Fibroblast of pulmonary artery (primary cell): ENCODE results near the gene MRC2.

Experiments used
- DNase-seq: peaks from one replicate; pipeline ENCODE4 v3.0.0-alpha.2; 2010; ENCODE audit warnings: low read depth
- H3K4me3 ChIP-seq: replicated peaks from 2 replicates; pipeline ENCODE4 v1.5.1; 2011; ENCODE audit warnings: low read depth, mild to moderate bottlenecking, control low read depth, low read length, moderate library complexity
- CTCF ChIP-seq: IDR thresholded peaks from 2 replicates; pipeline ENCODE4 v1.5.1; 2011; ENCODE audit warnings: mild to moderate bottlenecking, control low read depth, low read length, inconsistent platforms; ENCODE audit errors: missing control alignments

The MRC2 gene

GRCh38 chr17:62705156-62705777, 77.8 kb downstream of the MRC2 start:
- no peak for TF ChIP-seq CTCF
- peak; percentile 43 for DNase-seq
- H3K4me3 ChIP-seq = peak overlapping the region; percentile 58

DNA sequence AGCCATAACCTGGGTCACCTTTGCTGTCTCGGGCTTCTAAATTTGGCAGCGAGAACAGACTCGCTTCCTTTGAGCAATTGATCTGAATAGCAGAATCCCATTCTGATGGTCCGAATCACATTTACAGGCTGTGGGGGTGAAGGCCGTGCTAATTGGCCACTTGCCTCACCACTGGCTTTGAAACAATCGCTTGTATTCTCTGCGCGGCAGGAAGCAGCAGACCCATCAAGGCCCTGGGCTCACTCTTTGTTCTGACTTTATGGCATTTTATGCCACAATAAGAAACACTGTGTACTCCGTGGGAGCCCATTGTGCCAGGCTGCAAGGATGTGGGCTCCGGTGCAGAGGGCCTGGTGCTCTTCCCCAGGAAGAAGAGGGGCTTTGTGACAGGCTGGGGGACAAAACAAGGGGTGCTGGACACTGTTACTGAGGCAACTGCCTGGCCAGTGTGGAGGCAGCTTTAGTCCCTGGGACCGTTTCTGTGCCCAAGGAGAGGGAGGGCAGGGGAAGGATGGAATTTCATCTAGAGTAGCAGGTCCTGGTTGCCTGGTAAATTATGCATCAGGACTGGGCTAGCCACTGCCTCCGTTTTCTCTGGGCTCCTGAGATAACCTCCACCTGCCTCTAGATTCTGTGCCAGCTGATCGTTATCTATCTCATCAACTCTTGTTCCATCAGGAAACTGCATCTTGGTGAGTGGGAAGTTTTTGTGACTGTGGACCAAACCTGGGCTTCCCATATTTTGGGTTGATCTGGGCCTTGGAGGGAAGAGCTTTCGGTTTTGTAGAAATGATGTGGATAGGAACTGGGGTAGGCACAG, 78.5 kb downstream of the MRC2 start:
- no peak for TF ChIP-seq CTCF
- H3K4me3 ChIP-seq = peak overlapping the region; percentile 58
- peak; percentile 41 for DNase-seq

DNA sequence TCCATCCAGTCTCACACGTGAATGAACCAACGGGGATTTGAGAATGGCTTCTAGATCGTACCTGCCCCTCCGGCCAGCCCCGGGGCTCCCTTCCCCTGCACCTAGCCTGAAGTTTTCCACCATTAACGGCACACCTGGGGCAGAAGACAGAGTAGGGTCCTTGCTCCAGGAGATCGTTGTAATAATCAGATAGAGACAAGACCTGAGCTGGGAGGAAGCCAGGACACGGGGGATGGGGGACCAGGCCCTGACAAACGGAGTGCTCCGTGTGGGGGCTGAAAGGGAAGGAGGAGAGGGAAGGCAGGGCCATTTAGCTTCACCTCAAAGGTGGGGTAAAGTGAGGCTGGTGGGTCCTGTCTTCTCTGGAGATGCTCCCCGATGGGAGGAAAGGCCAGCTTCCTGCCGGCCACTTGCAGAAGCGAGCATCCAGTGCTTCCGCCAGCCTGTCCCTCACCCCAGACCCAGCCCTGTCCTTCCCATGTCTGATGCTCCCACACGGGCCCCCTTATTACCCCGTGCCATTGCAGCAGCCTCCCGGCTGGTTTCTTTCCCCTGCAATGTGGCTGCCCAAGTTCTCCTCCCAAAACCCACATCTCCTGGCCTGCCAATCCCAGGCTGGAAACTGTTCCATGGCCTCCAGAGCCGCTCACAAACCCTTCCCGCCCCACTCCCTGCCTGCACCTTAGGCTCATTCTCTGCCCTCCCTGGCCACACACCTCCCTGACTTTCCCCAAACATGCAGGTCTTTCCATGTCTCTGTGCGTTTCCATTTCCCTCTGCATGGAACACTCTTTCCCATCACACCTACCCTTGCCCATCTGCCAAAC, 79.3 kb downstream of the MRC2 start:
- H3K4me3 ChIP-seq = no peak overlapping the region
- no peak for TF ChIP-seq CTCF

GRCh38 chr17:62707425-62707739, 79.9 kb downstream of the MRC2 start:
- no peak for DNase-seq
- no peak for TF ChIP-seq CTCF
- no peak overlapping the region for H3K4me3 ChIP-seq

More for the DNA sequence above, 79.3 kb downstream of the MRC2 start:
- no peak for DNase-seq

DNA sequence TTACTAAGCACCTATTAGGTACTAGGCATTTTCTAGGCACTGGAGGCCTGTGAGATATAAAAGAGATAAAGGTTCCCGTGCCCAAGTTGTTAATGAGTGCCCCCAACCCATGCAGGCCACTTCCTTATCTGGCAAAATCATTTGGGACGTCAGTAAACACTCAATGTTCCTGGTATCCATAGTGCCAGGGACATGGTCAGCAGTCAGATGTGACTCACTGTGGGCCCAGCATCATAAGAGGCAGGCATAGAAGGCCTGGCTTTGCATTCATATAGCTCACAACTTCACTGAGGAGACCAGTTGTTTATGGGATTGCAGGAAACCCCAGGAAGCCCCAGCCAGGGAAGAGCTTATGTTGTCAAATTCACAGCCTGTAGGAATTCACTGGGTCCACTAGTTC, 81.1 kb downstream of the MRC2 start:
- no peak overlapping the region for H3K4me3 ChIP-seq
- no peak for TF ChIP-seq CTCF
- DNase-seq = no peak

- TF ChIP-seq CTCF = no peak
- no peak for DNase-seq
- no peak overlapping the region for H3K4me3 ChIP-seq
Measured at GRCh38 chr17:62712171-62712581, 84.7 kb downstream of the MRC2 start.
